Measurements from ENCODE around the gene KIRREL3.

GRCh38 chr11:127044535-127044934 lies 44.0 kb upstream of the KIRREL3 start:
- TF ChIP-seq ZBTB40 (IDR thresholded peaks at IDR 0.05), result no peak
- no peak for TF ChIP-seq ZBTB40 (CRISPR knock-in tag; IDR thresholded peaks at IDR 0.05)
- no peak for TF ChIP-seq POLR2A (conservative IDR thresholded peaks at IDR 0.05)
- TF ChIP-seq IRF9 (tag; IDR thresholded peaks at IDR 0.05), result no peak
- TF ChIP-seq YY1 (IDR thresholded peaks at IDR 0.05; ENCODE audit: borderline replicate concordance in 1 of 3, control insufficient read depth in 1 of 3, extremely low read depth in 1 of 3, insufficient read depth in 3 of 3, insufficient read length in 1 of 3, insufficient replicate concordance in 2 of 3, low read depth in 1 of 3, low read length in 2 of 3), result no peak
- no peak for TF ChIP-seq MAX (CRISPR knock-in tag; IDR thresholded peaks at IDR 0.05)
- no peak for TF ChIP-seq PATZ1 (CRISPR knock-in tag; IDR thresholded peaks at IDR 0.05; ENCODE audit: borderline replicate concordance)
- no peak for TF ChIP-seq POLR2AphosphoS5 (IDR thresholded peaks at IDR 0.05; ENCODE audit: control insufficient read depth, insufficient read depth, low read depth, low read length)
- TF ChIP-seq ZBTB43 (CRISPR knock-in tag; IDR thresholded peaks at IDR 0.05), result no peak
- no peak for TF ChIP-seq MAFK (IDR thresholded peaks at IDR 0.05; ENCODE audit: low read length)
- no peak for TF ChIP-seq USF1 (CRISPR knock-in tag; IDR thresholded peaks at IDR 0.05)
- no peak for TF ChIP-seq PREB (CRISPR knock-in tag; IDR thresholded peaks at IDR 0.05)
- no peak for TF ChIP-seq SIX5 (IDR thresholded peaks at IDR 0.05; ENCODE audit: borderline replicate concordance in 1 of 2, insufficient read depth in 1 of 2, low read depth in 1 of 2, low read length in 2 of 2)
- no peak for TF ChIP-seq CTCF (IDR thresholded peaks at IDR 0.05 in 2 of 3, conservative IDR thresholded peaks at IDR 0.05 in 1 of 3; ENCODE audit: insufficient read depth in 2 of 3, low read depth in 1 of 3, low read length in 3 of 3)

Measured in K562 (cell line).